Measurements from ENCODE around the gene SLC9A3.
A peak's percentile ranks its signal among the peaks of the same experiment; 100 is the strongest.
"Not testable (repeated sequence)": the region's sequence is repeated elsewhere in the genome, so short reads cannot be mapped to it uniquely, and the experiment has no call there.

Gene SLC9A3

DNA sequence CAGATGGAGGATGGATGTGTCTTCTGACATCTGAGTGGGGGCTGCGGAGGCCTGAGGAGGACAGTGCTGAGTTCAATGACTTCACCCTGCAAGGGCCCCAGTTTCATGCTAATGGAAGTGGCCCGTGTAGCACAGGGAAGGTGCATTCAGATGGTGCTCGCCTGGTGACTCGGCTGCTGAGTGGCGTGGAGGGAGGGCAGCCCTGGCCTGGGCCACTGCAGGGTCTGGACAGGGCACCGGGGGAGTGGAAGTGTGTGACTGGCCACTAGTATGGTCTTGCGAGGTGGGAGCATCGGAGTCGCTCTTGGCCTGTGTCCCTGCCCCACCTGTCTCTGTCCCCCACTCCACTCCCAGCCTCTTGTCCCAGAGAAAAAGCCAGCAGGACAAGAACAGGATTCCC, 1.7 kb upstream of the SLC9A3 start:
- DNase-seq (ENCODE audit: low spot score) = no peak

DNA sequence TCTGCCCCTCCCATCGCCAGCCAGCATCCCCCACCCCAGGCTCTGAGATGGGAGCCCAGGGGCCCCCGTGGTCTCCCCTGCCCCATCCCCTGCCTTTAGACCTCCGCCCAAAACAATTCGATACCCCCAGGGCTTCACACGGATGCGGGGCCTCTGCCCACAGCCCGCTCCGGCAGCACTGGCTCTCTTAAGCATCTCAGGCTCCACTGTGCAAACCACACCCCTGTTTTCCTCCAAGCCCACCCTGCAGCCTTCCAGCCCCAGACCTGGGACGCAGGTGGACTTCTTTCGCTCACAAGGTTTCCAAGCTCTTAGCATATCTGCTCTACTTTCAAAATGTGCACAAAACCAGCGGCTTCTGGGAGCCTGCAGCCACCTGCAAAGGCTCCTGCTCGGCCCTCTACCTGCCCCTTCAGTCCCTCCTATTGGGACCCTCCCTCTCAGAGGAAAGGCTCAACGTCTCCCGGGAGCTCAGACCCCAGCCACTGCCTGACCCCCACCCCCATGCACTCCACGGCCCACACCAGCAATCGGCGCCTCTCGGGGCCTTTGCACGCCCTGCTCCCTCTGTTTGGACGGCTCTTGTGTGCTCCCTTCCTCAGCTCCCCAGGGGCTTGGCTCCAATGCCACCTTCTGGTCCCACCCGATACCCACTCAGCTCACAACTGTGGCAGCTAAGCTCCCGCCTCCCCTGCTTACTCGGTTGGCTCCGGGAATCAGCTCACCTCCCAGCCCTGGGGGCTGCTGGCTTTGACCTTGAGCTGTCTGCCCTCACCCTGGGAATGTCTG, 918 bp upstream of the SLC9A3 start:
- DNase-seq (ENCODE audit: low spot score) = no peak

DNA sequence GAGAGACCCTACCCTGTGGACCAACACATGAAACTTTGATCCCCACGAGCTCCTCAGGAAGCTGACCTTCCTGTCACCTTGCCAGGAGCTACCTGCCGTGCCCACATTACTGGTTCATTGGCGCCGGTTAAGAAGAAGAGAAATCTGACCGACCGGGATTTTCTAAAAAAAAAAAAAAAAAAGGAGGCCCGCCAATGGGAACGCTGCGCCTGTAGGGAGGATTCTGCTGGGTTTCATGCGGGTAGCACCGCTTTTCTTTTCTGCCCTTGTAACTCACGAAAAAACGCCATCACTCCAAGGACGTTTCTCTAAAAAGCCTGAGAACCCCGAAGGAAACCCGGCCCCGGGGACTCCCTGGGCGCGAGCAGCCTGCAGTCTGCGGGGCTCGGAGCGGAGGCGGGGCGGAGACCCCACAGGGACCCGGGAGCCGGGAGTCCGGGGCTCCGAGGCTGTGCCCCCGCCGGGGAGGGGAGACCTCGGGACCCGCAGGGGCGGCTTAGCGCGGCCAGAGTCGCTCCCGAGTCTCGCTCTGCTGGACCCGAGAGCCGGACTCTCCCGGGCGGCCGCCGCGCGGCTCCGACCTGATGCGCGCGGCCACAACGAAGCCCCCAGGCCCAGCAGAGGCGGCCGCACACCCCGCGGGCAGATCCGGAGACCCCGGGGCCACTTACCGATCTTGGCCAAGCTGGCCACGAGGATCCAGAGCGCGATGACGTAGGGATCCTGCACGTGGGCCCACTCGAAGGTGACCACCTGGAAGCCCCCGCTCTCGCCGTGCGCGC, 617 bp downstream of the SLC9A3 start:
- DNase-seq (ENCODE audit: low spot score) = no peak

DNA sequence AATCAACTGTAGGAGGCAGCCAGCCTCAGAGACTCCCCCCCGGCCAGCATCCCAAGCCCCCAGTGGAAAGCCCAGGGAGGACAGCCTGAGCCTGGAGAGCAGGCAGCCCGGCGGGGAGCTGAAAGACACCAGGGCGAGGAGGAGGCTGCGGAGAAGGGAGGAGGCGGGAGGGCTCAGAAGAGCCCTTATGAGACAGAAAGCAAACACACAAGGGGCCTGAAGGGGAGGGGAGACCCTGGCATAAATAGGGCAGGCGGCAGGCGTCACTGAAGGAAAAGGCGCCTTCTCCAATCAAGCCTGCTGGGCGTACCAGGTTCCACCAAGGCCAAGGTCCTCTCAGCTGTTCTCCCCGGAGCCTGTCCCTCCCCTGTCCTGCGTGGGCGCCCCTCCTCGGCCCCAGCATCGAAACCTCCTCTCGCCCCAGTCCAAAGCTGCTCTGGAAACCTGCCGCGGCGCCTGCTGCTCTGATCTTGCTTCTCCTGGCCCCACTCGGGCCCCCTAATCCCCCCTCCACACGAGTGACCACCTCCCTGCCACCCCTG, 1.3 kb downstream of the SLC9A3 start:
- DNase-seq (ENCODE audit: low spot score) = no peak

DNA sequence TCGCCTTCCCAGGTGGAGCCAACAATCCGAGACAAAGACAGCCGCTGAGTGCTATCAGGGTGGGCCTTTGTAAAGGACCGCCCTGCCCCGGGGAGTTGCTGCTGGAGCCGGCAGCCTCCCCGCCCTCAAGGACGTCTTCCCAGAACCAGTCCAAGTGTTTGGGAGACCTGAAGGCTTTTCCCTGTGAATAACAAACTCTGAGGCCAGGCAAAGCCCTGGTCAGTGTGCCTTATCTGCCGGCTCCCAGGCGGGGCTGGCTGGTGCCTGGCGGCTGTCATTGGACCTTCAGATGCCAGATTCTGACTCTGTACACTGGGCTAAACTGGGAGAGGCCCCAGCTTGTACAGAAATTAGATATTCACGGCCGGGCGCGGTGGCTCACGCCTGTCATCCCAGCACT, 2.1 kb downstream of the SLC9A3 start:
- no peak for DNase-seq (ENCODE audit: low spot score)

DNA sequence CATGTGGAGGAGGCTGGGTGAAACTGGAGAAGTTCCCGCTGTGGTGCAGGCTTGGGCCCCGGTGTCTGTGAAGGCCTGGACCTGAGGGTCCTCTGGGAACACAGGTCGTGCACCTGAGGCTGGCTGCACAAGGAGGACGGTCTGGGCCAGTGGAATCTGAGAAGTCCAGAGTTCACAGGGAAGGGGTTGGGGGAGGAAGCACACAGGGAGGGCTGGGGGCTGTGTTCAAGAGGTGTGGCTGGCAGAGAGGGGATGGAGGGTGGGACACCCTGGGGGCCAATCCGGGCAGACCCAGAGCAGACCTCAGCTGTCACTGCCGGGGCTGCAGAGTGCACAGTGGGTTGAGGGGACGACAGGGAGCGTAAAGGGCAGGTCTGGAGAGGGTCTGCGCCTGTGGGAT, 2.6 kb downstream of the SLC9A3 start:
- no peak for DNase-seq (ENCODE audit: low spot score)

DNA sequence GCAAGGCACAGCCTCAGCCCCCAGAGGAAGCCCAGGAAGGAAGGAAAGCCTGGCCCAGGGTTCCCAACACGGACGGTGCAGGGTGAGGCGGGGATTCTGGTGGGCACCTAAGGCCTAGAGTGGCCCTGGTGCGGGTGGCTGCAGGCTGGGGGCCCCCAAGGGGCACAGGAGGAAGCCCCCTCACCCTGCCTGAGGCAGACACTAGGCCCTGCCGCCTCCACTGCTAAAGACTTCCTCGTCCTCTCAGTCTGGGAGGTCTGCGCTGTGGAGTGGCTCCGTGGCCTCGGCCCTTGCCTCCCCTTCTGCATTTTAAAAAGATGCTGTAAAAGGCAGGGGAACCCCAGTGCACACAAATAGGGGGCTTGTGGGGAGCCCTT, 3.4 kb downstream of the SLC9A3 start:
- no peak for DNase-seq (ENCODE audit: low spot score)

DNA sequence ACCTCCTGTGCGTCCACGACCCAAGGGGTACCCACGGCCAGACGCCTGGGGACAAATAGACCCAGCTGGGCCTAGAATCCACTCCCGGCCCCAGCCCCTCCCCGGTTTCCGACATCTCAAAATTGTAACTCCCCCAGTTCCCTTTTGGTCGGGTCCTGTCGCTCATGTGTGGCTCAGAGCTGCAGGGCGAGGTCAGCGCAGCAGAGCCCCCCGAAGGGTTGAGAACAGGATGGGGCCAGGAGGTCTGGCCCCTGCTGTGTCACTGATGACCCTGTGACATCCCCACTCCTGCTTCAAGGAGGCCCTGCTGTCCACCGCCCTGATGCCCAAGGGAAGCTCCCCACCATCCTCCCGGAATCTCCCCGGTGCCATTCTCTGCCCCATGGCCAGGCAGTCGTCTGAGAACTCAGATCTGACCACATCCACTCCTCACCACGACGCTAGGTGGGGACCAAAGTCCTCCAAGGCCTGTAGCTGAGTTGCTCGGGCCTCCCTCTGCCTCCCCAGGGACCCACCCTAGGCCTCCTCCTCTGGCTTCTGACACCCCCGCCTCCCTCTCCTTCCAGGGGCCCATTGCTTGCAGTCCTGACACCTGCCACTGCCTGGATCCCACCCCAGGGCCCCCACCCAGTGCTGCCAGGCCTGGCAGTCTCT, 3.9 kb downstream of the SLC9A3 start:
- no peak for DNase-seq (ENCODE audit: low spot score)

DNA sequence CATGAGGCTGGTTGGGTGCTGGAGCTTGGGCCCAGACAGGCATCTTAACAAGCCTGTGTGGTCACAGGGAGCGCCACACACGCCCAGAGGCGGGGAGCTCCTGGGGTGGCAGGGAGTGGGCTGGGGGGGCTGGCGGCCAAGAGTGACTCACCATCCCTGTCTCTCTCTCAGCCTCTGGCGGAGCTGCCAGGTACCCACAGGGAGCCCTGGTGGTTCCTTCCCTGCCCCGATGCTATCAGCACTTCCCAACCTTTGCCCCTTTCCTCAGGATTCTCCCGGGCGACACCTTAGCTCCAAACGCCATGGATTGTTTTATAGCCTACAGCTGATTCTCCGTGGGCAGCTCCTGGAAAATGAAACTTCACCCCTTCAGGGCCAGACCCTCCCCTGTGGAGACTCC, 5.5 kb downstream of the SLC9A3 start:
- DNase-seq (ENCODE audit: low spot score) = no peak

DNA sequence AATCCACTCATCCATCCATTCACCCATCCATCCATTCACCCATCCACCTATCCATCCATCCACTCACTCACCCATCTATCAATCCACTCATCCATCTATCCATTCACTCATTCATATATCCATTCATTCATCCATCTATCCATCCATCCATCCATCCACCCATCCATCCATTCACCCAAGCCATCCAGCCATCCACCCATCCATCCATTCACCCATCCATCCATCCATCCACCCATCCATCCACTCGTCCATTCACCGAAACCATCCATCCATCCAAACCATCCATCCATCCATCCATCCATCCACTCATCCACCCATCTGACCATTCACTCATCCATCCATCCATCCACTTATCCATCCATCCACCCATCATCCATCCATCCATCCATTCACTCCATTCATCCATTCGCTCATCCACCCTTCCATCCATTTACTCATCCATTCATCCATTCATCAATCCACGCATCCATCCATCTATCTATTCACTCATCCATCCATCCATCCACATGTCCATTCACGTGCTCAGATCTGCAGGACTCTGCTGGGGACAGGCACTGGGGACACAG, 6.6 kb downstream of the SLC9A3 start:
- DNase-seq (ENCODE audit: low spot score) = no peak

DNA sequence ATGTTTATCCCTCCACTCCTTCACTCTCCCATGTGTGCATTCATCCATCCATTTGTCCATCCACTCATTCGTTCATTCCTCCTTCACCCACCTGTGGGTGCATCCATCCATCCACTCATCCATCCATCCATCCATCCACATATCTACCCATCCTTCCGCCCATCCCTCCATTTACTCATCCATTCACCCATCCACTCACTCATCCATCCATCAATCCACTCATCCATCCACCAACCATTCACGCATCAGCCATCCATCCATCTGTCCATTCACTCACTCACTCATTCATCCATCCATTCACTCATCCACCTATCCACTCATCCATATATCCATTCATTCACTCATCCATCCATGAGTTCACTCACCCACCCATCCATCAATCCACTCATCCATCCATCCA, 7.3 kb downstream of the SLC9A3 start:
- DNase-seq (ENCODE audit: low spot score) = no peak

DNA sequence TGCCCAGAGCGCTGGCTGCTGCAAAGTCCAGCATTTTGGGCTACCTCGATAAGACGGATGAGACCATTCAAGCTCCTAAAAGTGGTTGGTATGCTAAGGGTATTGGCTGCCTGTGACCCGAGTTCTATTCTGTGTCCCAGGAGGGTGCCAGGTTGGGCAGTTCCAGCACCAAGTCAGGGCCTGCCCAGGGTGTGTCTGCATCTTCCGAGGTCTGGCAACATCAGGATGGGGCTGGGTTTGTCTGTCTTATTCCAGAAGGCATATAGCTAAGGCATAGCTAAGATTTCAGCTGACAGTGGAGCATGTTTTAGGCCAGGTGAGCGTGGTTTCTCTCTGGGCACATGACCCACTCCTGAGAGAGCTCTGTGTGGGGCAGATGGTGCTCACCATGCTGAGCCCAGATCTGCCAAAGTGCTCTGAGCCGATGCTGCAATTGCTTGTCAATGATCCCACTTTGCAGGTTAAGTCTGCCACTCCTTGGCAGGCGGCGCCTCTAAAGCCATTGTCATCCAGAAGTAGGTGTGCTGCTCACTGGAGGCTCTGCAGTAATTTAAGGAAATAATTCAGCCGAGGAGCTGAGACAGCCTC, 7.8 kb downstream of the SLC9A3 start:
- no peak for DNase-seq (ENCODE audit: low spot score)

DNA sequence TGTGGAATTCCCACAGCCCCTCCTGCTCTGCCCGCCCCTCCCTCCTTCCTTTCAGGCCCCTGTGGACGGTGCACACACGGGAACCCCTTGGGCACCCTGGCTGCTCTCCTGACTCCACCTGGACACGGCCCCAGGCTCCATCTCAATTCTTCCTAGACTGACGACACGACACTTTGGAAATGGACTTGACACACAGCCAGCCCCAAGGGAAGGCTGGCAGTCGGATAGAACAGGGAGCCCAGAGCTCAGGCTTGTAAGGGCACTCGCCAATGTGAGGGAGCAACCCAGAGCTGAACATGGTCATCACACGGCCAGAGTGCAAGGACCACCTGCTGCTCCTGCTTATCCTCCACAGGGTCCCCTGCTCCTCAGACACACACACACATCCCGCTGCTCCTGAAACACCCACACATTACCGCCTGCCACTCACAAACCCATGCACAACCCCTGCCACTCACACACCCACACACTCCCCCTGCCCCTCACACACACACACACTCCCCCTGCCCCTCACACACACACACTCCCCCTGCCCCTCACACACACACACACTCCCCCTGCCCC, 8.9 kb downstream of the SLC9A3 start:
- DNase-seq (ENCODE audit: low spot score) = no peak

DNA sequence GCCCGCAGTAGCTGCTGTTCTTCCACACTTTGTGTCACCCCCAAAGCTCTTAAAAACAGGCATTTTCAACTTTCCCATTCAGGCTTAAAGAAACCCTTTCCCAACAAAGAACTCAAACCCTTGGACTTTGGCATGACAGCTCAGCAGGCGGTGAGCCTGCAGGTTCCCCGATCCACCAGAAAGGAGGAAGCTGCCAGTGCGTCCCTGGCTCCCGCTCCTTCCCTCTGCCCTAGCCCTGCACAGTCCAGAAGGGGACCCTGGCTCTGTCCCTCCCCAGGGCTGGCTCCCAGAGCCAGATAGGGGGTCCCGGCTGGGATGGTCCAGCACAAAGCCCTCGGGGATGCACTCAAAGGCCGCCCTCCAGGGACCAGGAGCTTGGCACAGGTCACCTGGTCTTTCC, 9.6 kb downstream of the SLC9A3 start:
- no peak for DNase-seq (ENCODE audit: low spot score)

DNA sequence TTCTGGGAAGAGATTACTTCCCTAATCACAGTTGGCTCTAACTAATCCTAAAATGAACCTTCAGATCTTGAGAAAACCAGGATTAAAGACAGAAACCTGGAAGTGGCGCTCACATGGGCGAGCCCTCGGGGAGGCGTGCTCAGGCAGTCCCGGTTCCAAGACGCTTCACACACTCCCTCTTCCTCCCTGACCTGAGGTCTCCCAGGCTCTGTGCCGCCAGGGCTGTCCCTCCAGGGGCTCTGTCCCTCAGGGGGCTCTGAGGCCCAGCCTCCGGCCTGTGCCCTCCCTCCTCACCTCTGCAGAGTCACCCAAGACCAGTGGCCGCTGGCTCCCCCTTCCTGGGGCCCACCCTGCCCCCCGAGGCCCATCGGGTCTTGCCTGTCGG, 10.2 kb downstream of the SLC9A3 start:
- DNase-seq (ENCODE audit: low spot score) = no peak

DNA sequence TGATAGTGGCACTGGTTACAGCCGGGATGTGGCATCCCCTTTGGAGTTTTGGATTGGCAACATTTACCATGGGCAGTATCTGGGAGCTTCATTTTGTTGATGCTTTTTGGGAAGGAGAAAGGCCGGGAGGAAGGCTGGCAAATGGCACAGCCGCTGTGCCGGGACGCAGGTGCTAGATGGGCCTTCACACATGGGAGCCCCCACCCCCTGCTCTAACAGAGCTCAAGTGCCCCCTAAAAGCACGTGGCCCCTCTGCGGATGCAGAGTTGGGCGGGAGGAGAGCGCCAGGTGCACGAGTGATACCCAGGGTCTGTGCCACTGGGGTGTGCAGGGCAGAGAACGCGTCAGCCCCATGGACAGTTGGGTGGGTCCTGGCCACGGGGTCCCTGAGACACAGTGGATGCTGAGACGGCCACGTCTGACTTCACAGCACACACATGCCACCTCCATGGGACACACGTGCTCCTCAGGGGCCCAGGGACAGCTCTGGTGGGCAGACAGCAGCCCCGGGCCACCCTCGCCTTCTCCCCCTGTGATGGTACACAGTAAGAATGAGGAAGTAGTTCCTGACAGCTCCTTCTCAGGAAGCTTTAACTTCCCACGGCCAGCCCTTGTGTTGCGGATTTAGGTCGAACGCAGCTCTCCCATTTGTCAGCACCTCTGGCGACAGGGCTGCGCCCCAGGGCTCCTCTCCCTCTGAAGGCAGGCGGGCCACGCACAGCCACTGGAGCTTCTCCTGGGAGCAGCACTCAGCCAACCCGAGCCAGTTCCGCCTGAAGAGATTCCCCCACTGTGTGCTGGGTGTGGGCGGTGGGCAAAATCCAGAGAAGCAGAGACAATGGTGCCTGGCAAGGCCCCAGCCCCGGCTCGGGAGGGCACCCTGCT, 10.8 kb downstream of the SLC9A3 start:
- no peak for DNase-seq (ENCODE audit: low spot score)

DNA sequence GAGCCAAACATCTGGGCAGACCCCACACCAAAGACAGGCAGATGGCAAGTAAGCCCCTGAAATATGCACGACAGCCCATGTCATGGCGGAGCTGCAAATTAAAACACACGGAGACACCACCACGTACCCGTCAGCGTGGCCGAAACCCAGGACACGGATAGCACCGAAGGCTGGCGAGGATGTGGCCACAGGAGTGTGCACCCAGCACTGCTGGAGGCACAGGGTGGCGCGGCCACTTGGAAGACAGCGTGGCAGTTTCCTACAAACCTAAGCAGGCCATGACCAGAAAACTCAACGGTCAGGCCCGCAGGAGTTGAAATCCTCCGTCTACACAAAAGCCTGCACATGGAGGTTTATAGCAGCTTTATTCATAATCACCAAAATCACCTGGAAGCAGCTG, 12.8 kb downstream of the SLC9A3 start:
- DNase-seq (ENCODE audit: low spot score) = no peak

DNA sequence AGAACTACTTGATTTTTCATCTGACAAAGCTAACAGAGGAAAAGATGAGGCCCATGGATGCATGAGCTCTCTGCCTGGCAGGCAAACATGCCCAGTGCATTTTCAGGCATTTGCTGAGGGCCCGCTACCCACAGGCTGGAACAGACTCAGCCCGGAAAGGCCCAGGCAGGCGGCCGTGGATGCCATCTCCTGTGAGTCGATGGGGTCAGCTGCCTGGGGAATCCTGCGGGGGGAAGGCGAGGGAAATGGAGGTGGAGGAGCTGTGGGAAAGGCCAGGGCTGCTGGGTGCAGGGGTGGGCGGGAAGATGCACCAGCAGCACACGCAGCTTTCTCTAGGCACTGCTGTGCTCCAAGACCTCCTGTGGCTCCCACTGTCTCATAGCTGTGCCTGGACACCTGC, 13.7 kb downstream of the SLC9A3 start:
- no peak for DNase-seq (ENCODE audit: low spot score)

DNA sequence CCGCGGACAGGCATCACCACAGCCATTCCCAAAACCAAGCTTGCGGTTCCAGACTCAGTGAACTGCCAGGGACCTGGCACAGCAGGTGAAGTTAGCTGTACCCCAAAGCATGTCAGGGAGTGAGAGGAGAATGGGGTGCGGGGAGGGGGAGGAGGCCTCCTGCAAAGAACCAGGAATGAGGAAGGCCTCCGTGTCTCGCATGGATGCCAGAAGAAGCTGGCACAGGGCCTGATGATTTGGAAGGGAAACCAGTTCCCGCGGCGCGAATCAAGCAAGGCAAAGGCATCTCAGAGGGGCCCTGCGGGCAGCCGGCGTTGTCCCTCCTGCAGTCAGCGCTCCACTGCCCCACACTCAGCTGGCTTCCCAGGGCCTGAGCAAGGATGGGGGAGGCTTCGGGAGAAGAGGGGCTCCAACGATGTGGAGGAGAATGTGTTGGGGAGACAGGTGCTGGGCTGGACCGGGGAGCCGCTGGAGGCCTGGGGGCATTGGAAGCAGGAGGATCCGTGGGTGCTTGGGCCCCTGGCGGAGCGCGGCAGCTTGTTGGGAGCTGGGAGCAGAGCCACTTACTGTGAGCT, 14.6 kb downstream of the SLC9A3 start:
- peak; percentile 22 for DNase-seq (ENCODE audit: low spot score)

DNA sequence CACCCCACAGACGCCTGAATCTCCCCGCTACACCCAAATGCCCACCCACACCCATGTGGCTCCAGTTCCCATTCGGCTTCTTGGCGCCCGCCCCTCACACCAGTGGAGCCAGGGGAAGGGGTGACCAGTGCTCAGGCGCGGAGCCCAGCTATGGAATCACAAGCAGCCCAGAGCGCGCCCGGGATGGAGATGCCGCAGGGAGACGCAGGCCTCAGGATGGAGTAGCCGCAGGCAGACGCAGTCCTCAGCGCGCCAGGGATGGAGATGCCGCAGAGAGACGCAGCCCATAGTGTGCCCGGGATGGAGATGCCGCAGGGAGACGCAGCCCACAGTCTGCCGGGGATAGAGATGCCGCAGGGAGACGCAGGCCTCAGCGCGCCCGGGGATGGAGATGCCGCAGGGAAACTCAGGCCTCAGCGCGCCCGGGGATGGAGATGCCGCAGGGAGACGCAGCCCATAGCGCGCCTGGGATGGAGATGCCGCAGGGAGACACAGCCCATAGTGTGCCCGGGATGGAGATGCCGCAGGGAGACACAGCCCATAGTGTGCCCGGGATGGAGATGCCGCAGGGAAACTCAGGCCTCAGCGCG, 16.2 kb downstream of the SLC9A3 start:
- DNase-seq (ENCODE audit: low spot score) = not testable (repeated sequence)

All from Ammon's horn (tissue), 1 donor.